Transverse colon (tissue), 4 donors: ENCODE measurements around the gene BEX1.
"Not testable (repeated sequence)": the region's sequence is repeated elsewhere in the genome, so short reads cannot be mapped to it uniquely, and the experiment has no call there.

Source experiments
- POLR2A ChIP-seq: fragments of 450-650 bp; IDR thresholded peaks from one replicate; pipeline ENCODE4 v1.6.1; 2016; ENCODE audit warnings: antibody characterized with exemption, mild to moderate bottlenecking, moderate library complexity
- POLR2AphosphoS5 ChIP-seq, 3 donors: sonication (generic); formaldehyde crosslinking; IDR thresholded peaks; one replicate each; pipeline ENCODE4 v1.6.1; 2016; ENCODE audit warnings: antibody characterized with exemption in 3 of 3
- TF ChIP-seq, protein P1 (sequence below), 5 experiments: fragments of 200-600 bp in 3 of 5; fragments of 450-650 bp in 2 of 5; sonication (generic) in 3 of 5; IDR thresholded peaks; 1 replicate in 2 of 5; 2 replicates in 3 of 5; pipeline ENCODE4 v1.5.1; 2016 to 2017; ENCODE audit warnings: antibody characterized with exemption in 5 of 5, inconsistent platforms in 3 of 5, mild to moderate bottlenecking in 2 of 5, moderate library complexity in 1 of 5

DNA sequence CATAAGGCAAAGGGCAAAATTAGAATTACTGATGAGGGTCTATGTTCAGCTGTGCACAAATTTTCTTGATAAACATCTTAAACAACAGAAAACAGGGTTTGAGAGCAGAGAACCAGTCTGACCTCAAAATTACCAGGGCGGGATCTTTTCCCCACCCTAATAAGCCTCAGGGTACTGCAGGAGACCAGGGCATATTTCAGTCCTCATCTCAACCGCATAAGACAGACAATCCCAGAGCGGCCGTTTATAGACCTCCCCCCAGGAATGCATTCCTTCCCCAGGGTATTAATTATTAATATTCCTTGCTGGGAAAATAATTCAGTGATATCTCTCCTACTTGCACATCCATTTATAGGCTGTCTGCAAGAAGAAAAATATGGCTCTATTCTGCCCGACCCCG, 45.5 kb upstream of the BEX1 start:
- not testable (repeated sequence) for TF ChIP-seq POLR2AphosphoS5 (IDR thresholded peaks at IDR 0.05); POLR2A
- TF ChIP-seq, protein P1, sequence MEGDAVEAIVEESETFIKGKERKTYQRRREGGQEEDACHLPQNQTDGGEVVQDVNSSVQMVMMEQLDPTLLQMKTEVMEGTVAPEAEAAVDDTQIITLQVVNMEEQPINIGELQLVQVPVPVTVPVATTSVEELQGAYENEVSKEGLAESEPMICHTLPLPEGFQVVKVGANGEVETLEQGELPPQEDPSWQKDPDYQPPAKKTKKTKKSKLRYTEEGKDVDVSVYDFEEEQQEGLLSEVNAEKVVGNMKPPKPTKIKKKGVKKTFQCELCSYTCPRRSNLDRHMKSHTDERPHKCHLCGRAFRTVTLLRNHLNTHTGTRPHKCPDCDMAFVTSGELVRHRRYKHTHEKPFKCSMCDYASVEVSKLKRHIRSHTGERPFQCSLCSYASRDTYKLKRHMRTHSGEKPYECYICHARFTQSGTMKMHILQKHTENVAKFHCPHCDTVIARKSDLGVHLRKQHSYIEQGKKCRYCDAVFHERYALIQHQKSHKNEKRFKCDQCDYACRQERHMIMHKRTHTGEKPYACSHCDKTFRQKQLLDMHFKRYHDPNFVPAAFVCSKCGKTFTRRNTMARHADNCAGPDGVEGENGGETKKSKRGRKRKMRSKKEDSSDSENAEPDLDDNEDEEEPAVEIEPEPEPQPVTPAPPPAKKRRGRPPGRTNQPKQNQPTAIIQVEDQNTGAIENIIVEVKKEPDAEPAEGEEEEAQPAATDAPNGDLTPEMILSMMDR (IDR thresholded peaks at IDR 0.05): not testable (repeated sequence)
